Hindlimb muscle (tissue), 1 donor: ENCODE data around the gene TPRG1L. TPM values are rescaled to one million over a fixed set of nuclear protein-coding genes. Genes with fewer than 3 reads are reported as not detected.
A peak's percentile ranks its signal among the peaks of the same experiment; 100 is the strongest.

Source experiments
- DNase-seq: peaks from one replicate; pipeline ENCODE4 v3.0.0-alpha.2; 2013
- polyA plus RNA-seq: library from polyadenylated mRNA; unstranded; fragments of 120-200 nt; gene quantifications from one replicate; pipeline ENCODE4 v1.2.1, GENCODE V29; 2013; ENCODE audit not compliant: insufficient read length

TPRG1L gene
- polyA plus RNA-seq, 1 donor: 29.7 TPM

- DNase-seq: peak; percentile 91
Measured at GRCh38 chr1:3649342-3650247, 24.8 kb downstream of the TPRG1L start, which contains the start of gene WRAP73. TSS of gene WRAP73 (minus strand) at chr1:3650103. CDS start at chr1:3649999, 104 bp downstream.

GRCh38 chr1:3650248-3651025, 25.6 kb downstream of the TPRG1L start:
- DNase-seq: no peak

- DNase-seq: no peak
Measured at GRCh38 chr1:3651026-3651929, 26.5 kb downstream of the TPRG1L start.

GRCh38 chr1:3651930-3652547, 27.2 kb downstream of the TPRG1L start, which contains the start of gene TP73:
TSS of gene TP73 (plus strand) at chr1:3652516. CDS start at chr1:3682366, 29,850 bp downstream.
- DNase-seq: peak; percentile 26

GRCh38 chr1:3652548-3653285, 27.9 kb downstream of the TPRG1L start:
- no peak for DNase-seq

- DNase-seq: no peak
Measured at GRCh38 chr1:3653286-3653618, 28.4 kb downstream of the TPRG1L start.

GRCh38 chr1:3654549-3655281, 29.9 kb downstream of the TPRG1L start:
- DNase-seq: no peak

GRCh38 chr1:3656450-3657095, 31.8 kb downstream of the TPRG1L start:
- no peak for DNase-seq

GRCh38 chr1:3657096-3657475, 32.3 kb downstream of the TPRG1L start:
- DNase-seq: no peak

- DNase-seq: no peak
Measured at GRCh38 chr1:3657578-3658230, 32.9 kb downstream of the TPRG1L start.

- no peak for DNase-seq
Measured at GRCh38 chr1:3658231-3658615, 33.4 kb downstream of the TPRG1L start.

- DNase-seq: no peak
Measured at GRCh38 chr1:3659093-3659492, 34.3 kb downstream of the TPRG1L start.

GRCh38 chr1:3660704-3661103, 35.9 kb downstream of the TPRG1L start:
- DNase-seq: no peak

GRCh38 chr1:3661631-3662030, 36.8 kb downstream of the TPRG1L start:
- no peak for DNase-seq

GRCh38 chr1:3662080-3662671, 37.4 kb downstream of the TPRG1L start:
- no peak for DNase-seq

GRCh38 chr1:3663999-3664699, 39.3 kb downstream of the TPRG1L start:
- DNase-seq: no peak

GRCh38 chr1:3664700-3665375, 40.0 kb downstream of the TPRG1L start:
- DNase-seq: no peak

GRCh38 chr1:3668148-3668547, 43.3 kb downstream of the TPRG1L start:
- no peak for DNase-seq
